Activated CD8-positive, alpha-beta memory T cell treated with anti-CD3 and anti-CD28 coated beads for 1 hour (primary cell): ENCODE results near the gene CCNY.

Experiments used
- DNase-seq, 2 donors: peaks; one replicate each; pipeline ENCODE4 v3.0.0-alpha.2; 2020; ENCODE audit warnings: low read depth in 1 of 2; ENCODE audit errors: extremely low read depth in 1 of 2

CCNY gene

GRCh38 chr10:35607475-35608327, 271.4 kb downstream of the CCNY start:
- DNase-seq = no peak

GRCh38 chr10:35608328-35608672, 272.0 kb downstream of the CCNY start:
- no peak for DNase-seq

GRCh38 chr10:35611750-35612149, 275.4 kb downstream of the CCNY start:
- DNase-seq = no peak

- no peak for DNase-seq
Observed at GRCh38 chr10:35612385-35613106, 276.2 kb downstream of the CCNY start.

- no peak for DNase-seq
Observed at GRCh38 chr10:35613107-35613440, 276.8 kb downstream of the CCNY start.

GRCh38 chr10:35613597-35614226, 277.4 kb downstream of the CCNY start:
- no peak for DNase-seq

GRCh38 chr10:35614312-35614711, 278.0 kb downstream of the CCNY start:
- DNase-seq = no peak
